Stomach smooth muscle (tissue), 2 donors: ENCODE data around the gene HIF3A.

Experiments
- H3K27ac ChIP-seq: one replicate; pipeline ENCODE4 v1.7.0; 2013; ENCODE audit warnings: mild to moderate bottlenecking, low read length, inconsistent platforms
- H3K27me3 ChIP-seq, 2 donors: one replicate each; pipeline ENCODE4 v1.7.0; 2013; ENCODE audit warnings: low read length in 2 of 2; ENCODE audit not compliant: insufficient read depth in 2 of 2, control insufficient read depth in 1 of 2
- H3K36me3 ChIP-seq, 2 donors: one replicate each; pipeline ENCODE4 v1.7.0; 2013; ENCODE audit warnings: low read length in 2 of 2; ENCODE audit not compliant: control insufficient read depth in 2 of 2, insufficient read depth in 2 of 2
- H3K4me1 ChIP-seq: one replicate; pipeline ENCODE4 v1.7.0; 2013; ENCODE audit warnings: low read length; ENCODE audit not compliant: control insufficient read depth, insufficient read depth
- H3K4me3 ChIP-seq, 2 donors: one replicate each; pipeline ENCODE4 v1.7.0; 2013; ENCODE audit warnings: low read length in 2 of 2
- H3K9ac ChIP-seq, 2 donors: one replicate each; pipeline ENCODE4 v1.7.0; 2013; ENCODE audit warnings: low read length in 2 of 2, mild to moderate bottlenecking in 1 of 2
- H3K9me3 ChIP-seq, 2 donors: one replicate each; pipeline ENCODE4 v1.7.0; 2013; ENCODE audit warnings: low read length in 2 of 2; ENCODE audit not compliant: control insufficient read depth in 2 of 2
- donor health status: healthy.
- donor health status: Pancreatic carcinoma.

The HIF3A gene

DNA sequence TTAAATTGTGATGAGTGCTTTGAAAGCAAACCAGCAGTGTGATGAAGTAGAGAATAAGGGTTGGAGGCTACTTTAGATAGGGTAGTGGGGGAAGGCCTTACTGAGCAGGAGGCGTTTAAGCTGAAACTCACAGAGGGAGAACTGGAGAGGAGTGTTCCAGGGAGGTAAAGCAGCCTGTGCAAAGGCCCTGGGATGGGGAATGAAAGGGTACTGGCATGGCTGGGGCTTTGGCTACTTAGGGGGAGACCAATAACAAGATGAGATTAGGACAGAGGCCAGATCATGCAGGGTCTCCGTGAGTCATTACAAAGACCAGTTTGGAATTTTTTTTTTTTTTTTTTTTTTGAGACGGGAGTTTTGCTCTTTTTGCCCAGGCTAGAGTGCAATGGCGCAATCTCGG lies 51.1 kb downstream of the HIF3A start:
- no peaks in the 10 kb centered on the region for H3K36me3 ChIP-seq
- H3K27me3 ChIP-seq: no peaks in the 10 kb centered on the region
- H3K4me3 ChIP-seq: peak overlapping the region; percentile 95 to 96
- H3K4me1 ChIP-seq: peaks cover 54% of the 10 kb centered on the region
- H3K9ac ChIP-seq: no peak overlapping the region
- no peaks in the 10 kb centered on the region for H3K9me3 ChIP-seq
- no peak overlapping the region for H3K27ac ChIP-seq

DNA sequence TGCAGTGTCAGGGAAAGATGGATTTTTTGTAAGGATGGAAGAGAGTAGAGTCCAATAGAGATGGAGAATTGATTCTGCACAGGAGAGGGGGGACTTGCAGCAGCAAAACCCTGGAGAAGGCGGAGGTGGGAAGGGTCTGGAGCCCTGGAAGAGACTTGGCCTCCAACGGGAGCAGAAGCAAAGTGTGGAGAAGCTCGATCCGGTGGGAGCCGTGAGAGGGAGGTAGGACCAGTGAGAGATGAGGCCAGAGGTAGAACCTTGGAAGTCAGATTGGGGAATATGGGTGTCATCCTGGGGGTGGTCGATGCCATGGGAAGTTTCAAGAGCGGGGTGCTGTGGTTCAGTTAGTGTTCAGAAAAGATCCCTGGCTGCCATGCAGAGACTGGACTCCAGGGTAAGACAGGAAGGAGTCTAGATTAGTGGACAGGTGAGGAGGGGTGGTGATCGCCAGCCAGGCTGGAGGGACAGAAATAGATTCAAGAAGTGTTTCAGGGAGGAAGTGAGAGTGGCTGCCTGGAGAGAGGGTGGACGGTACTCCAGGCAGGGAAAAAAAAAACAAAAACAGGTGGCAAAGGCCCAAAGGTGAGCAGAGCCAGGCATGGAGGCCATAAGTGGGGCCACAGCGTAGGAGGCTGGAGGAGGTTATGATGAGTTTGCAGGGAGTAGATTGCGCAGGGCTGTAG lies 52.6 kb downstream of the HIF3A start:
- Histone ChIP-seq H3K9me3 (no peaks in the 10 kb centered on the region), H3K36me3 (peaks cover 9% of the 10 kb centered on the region in 2 donors), H3K4me1 (peaks cover 54% of the 10 kb centered on the region), H3K9ac (no peak overlapping the region), H3K4me3 (no peak overlapping the region), H3K27me3 (no peaks in the 10 kb centered on the region), H3K27ac (no peak overlapping the region)

DNA sequence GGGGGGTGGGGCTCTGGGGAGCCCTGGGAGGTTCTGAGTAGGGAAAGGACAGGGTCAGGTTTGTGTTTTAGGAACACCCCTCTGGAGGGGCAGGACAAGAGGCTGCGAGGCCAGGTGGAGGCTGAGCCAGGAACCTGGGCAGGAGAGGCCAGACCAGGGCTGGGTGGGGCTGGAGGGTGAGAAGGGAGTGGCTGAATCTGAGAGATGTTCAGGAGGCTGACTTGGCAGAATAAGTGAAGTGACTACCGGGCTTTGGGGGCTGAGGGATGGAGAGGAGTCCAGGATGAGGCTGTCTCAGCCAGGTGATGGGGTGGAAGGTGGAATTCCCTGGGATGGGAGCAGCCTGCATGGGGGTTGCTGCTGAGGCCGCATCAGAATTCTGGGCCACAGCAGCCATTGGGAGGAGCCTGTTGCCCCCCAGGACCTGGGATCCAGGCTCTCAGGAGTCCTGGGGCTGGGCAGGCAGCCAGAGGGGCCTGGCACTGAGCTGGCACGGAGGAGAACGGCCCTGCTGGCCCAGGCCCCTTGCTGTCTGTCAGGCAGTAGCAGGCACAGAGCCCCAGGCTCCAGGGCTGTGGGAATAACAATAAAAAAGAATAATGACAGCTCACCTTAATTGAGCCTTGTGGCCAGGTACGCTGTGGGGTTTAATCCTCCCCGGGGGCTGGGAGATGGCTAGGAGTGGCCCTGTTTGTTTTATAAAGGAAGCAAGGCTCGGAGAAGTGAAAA lies 53.4 kb downstream of the HIF3A start:
- no peaks in the 10 kb centered on the region for H3K27me3 ChIP-seq
- peak overlapping the region in 1 of 2 donors; percentile 40 for H3K4me3 ChIP-seq
- H3K27ac ChIP-seq: peak overlapping the region; percentile 53
- H3K9ac ChIP-seq: peak overlapping the region; percentile 21 to 67
- H3K4me1 ChIP-seq: peaks cover 54% of the 10 kb centered on the region
- no peaks in the 10 kb centered on the region for H3K9me3 ChIP-seq
- peaks cover 12 to 17% of the 10 kb centered on the region in 2 donors for H3K36me3 ChIP-seq

DNA sequence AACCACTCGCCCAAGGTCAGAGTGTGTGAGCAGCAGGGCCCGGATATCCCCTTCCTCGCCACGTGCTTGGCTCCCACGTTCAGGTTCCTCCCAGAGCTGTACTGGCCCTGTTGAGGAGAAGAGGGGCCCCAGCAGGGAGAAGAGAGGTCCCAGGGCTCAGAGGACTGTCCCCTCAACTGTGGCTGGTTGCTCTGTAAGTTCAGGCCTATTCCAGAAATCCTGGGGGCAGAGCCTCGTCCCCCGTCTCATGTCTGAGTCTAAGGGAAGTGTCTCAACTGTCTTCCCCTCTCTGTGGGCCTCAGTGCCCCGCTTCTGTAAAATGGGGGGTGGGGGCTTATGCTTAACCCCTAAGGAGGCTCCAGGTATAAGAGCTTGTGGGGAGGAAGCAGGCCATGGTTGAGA lies 53.9 kb downstream of the HIF3A start:
- H3K4me3 ChIP-seq: peak overlapping the region in 1 of 2 donors; percentile 40
- H3K4me1 ChIP-seq: peaks cover 54% of the 10 kb centered on the region
- no peaks in the 10 kb centered on the region for H3K27me3 ChIP-seq
- peak overlapping the region; percentile 53 for H3K27ac ChIP-seq
- H3K36me3 ChIP-seq: peaks cover 17 to 20% of the 10 kb centered on the region in 2 donors
- peak overlapping the region; percentile 55 to 67 for H3K9ac ChIP-seq
- H3K9me3 ChIP-seq: no peaks in the 10 kb centered on the region

DNA sequence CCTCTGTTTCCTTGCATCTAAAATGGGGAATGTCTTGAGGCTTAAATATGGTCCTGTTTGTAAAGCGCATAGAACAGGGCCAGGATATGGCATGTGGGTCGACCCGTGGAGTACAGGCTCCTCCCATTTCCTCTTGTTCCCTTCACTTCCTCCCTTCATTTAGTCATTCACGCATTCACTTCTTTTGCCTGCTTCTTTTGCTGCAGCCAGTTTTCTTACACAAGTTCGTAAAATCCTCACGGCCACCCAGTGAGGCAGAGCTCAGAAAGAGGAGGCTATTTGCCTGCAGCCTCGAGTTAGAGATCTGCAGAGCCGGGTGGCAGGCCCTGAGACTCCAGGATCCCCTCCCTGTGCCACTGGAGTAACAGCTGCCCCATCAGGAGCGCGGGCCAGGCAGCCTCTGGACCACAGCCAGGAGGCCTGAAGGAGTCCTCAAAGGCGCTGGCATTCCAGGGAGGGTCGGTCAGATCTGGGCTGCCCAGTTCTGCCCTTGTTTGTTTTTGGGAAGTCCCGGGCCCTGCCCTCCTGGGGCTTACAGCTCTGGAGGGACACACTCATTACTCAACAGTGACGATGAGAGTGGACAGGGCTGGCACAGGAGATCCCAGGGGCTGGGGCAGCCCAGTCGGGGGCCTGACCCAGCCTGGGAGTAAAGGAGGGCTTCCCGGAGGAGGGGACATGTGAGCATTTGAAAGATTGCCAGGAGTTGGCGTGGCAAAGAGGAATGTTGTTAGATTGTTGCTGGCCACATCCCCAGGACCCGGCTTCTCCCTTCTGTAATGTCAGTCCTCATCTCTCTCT lies 54.6 kb downstream of the HIF3A start:
- Histone ChIP-seq H3K4me3 (peak overlapping the region in 1 of 2 donors; percentile 40), H3K9me3 (no peaks in the 10 kb centered on the region), H3K27me3 (no peaks in the 10 kb centered on the region), H3K36me3 (peaks cover 17 to 25% of the 10 kb centered on the region in 2 donors), H3K4me1 (peaks cover 50% of the 10 kb centered on the region), H3K9ac (peak overlapping the region; percentile 55 to 67), H3K27ac (peak overlapping the region; percentile 53)

DNA sequence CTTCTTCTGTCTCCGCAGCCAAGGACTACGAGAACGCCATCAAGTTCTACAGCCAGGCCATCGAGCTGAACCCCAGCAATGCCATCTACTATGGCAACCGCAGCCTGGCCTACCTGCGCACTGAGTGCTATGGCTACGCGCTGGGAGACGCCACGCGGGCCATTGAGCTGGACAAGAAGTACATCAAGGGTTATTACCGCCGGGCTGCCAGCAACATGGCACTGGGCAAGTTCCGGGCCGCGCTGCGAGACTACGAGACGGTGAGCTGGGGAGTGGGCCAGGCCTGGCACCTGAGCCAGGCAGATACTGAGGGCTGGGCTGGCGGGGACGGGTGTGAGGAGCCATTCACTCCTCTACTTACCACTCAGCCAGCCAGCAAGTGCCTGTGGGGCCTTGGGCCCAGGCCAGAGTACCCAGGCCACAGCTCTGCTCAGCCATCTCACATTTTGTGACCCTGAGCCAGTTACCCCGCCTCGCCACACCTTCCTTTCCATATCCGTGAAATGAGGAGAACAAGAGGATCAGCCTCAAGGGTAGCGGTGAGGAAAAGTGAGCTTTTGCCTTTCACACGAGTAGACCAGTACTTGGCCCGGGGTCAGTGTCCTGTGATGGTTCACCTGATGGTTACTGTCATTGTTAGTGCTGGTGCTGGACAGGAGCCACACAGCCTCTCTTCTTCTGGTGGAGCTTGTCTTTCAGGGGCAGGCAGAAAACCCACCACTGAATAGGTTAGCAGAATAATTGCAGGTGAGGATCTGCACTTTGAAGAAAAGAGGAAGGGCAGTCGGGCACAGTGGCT lies 57.1 kb downstream of the HIF3A start:
- H3K4me1 ChIP-seq: peaks cover 30% of the 10 kb centered on the region
- H3K27ac ChIP-seq: no peak overlapping the region
- no peaks in the 10 kb centered on the region for H3K9me3 ChIP-seq
- H3K36me3 ChIP-seq: peaks cover 24 to 33% of the 10 kb centered on the region in 2 donors
- no peak overlapping the region for H3K9ac ChIP-seq
- H3K4me3 ChIP-seq: no peak overlapping the region
- H3K27me3 ChIP-seq: no peaks in the 10 kb centered on the region

DNA sequence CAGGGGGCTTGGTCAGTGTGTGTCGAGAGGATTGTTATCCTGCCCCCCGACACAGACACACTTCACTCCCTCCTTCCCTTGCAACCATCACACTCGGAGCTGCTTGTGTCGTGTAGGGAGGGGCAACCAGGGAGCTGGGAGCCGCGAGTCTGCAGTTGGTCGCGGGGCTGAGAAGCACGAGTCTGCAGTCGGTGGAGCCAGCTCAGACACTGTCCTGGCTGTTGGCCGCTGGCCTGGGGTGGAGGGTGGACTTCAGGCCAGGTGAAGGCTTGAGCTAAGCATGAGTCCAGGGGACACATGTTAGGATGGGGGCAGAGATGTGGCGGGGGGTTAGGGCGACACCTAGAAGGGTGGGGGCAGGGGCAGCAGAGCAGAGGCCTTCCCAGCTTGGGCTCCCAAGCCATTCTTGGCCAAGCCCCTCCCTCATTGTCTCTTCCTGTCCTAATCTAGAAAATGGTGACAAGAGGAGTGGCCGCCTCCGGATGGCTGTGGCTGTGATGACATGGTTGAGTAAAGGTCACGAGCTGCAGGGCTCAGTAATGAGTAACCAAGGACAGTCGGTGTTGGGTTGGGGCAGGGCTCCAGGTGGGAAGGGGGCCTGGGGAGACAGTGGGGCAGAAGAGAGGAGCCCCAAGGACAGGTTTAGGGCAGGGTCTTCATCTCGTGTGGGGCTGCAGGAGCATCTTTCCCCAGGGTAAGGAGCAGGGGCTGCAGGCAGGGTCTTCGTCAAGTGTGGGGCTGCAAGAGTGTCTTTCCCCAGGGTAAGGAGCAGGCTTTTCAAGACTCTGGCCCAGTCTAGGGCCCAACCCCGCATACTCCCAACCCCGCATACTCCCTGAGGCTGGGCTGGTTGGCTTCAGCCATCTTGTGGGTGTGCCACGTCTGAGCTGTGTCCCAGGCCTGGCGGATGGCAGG lies 58.6 kb downstream of the HIF3A start:
- Histone ChIP-seq H3K36me3 (peaks cover 25 to 33% of the 10 kb centered on the region in 2 donors), H3K4me3 (no peak overlapping the region), H3K9me3 (no peaks in the 10 kb centered on the region), H3K27me3 (no peaks in the 10 kb centered on the region), H3K9ac (no peak overlapping the region), H3K27ac (no peak overlapping the region), H3K4me1 (peaks cover 17% of the 10 kb centered on the region)

DNA sequence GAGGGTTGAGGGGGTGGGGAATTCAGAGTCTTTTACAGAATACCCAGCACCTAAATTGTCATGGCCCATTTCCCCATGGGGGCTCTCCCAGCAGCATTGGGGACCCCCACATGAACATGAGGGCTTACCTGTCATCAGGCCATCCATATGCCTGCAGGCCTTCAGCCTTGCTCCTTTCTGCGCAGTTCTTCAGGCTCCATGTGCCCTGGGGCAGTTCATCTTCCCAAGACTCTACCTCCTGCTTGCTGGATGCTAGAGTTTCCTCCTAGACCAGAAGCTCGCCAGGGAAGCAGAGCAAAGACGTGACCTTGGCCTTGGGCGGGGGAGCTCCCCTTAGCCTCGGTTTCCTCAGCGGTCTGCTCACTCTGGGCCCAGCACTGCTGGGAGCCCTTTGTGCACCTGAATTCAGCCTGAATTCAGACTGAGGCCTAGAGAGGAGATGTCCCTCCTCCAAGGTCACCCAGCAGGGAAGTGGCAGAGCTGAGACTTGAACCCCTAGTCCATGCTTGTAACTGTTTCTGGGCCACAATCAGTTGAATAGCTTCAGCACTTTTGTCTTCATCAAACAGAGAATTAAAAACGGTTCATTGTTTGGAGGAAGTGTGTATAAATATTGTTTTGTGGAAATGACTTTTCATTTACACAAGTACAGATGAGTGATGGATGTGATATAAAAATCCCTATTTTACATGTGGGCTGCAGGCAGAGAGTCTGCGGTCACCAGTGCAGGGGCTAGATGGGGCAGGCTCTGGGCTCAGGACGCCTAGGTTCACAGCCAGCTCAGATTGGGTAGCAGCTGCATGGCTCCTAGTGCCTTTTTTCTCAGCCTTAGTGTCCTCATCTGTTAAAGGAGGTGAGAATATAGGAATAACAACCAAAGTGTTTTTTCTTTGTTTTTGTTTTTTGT lies 59.6 kb downstream of the HIF3A start:
- no peaks in the 10 kb centered on the region for H3K27me3 ChIP-seq
- peaks cover 25 to 33% of the 10 kb centered on the region in 2 donors for H3K36me3 ChIP-seq
- no peak overlapping the region for H3K27ac ChIP-seq
- no peaks in the 10 kb centered on the region for H3K9me3 ChIP-seq
- H3K4me1 ChIP-seq: peaks cover 8% of the 10 kb centered on the region
- H3K4me3 ChIP-seq: no peak overlapping the region
- H3K9ac ChIP-seq: no peak overlapping the region
